HG03159 (cell line): ENCODE measurements around the gene MRPL2.

Source experiments
- ATAC-seq: cut with Tn5 transposase; IDR thresholded peaks from one replicate; pipeline ENCODE4 v1.9.1; 2021; ENCODE audit warnings: mild to moderate bottlenecking, moderate library complexity; ENCODE audit not compliant: unreplicated experiment

MRPL2 gene

DNA sequence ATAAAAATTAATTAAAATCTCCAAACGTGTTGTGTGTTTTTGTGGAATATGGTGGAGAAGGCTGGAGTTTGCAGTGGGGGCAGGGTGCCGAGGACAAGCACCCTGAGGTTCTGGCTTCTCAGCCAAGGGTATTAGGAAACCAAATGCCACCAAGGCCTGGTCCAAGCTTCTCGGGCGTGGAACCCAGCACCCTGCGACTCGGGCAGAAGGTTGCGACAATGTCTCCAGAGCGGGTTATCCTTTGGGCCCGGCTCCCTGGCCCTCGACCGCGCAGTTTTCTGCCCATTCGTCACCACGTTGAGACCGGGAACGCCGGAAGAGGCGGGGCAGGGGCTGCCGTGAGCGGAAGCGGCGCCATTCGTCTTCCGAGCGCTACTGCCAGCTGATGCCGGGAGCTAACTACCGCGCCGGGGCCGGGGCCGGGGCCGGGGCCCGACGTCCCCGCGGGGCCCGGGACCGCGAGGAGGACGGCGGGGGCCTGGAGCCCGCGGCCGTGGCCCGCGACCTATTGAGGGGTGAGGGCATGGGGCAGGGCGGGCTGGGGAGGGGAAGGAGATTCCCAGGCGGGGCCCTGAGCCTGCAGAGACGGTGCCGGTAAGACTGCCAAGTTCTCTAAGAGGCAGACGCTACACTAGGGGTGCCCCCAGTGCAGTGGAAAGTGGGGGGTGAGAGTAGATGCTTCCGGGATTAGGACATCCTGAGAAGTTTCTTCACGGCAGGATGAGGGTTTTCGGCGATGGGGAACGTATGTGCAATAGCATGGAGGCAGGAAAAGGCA lies 37.8 kb downstream of the MRPL2 start, which contains the start of gene RRP36:
Gene RRP36, plus strand, starts transcription at position 354 of the 778 bp plus-strand sequence. Its CDS starts 32 bp downstream, at position 386.
- peak; percentile 65 for ATAC-seq

- no peak for ATAC-seq
Measured at GRCh38 chr6:43020847-43021246, 38.4 kb downstream of the MRPL2 start.

- no peak for ATAC-seq
Measured at GRCh38 chr6:43020052-43020705, 39.1 kb downstream of the MRPL2 start.

- no peak for ATAC-seq
Measured at GRCh38 chr6:43019152-43019551, 40.1 kb downstream of the MRPL2 start.

DNA sequence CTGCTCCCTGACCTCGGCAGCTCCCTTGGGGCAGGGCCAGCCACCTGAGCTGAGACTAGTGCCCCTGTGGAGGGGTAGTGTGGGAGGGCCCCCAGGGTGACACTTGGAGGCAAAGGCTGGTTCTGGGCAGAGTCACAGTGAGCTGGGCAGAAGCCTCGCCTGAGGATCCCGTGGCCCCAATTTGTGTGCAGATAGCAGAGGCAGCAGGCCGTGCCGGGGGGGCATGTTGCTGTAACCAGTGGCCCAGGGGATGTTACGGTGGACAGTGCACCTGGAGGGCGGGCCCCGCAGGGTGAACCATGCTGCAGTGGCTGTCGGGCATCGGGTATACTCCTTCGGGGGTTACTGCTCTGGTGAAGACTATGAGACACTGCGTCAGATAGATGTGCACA lies 42.3 kb downstream of the MRPL2 start:
- no peak for ATAC-seq

DNA sequence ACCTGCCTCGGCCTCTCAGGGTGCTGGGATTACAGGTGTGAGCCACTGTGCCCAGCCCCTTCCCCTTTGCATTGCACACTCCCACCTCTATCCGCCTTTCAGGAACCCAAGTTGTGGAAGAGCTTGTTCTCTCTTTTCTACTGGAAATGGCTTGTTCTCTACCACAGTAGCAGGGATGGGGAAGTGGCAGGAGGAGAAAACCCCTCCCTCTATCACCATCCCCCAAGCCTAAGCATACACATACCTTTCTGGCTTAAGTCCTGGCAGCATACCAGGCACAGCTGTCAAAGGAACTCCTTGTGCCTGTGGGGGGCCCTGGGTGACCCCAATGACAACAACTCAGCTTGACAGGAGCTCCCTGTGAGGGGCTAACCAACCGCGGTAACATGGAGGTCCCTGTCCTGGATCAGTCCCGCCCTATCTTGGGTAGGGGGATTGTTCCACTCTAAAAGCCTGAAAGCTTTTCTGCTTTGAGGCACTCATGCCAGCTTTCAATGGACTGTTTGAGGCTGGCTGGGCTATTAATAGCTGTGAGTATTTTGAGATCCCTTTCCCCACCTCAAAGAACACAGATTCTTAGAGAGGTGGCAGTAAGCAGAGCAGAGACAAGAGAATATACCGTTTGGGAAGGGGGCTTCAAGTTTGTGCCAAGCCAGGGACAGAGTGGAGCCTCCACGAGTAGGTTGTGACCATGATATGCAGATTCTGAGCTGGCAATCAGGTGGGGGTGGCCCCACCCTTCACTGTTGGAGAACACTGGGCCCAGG lies 42.9 kb downstream of the MRPL2 start:
- ATAC-seq: no peak

DNA sequence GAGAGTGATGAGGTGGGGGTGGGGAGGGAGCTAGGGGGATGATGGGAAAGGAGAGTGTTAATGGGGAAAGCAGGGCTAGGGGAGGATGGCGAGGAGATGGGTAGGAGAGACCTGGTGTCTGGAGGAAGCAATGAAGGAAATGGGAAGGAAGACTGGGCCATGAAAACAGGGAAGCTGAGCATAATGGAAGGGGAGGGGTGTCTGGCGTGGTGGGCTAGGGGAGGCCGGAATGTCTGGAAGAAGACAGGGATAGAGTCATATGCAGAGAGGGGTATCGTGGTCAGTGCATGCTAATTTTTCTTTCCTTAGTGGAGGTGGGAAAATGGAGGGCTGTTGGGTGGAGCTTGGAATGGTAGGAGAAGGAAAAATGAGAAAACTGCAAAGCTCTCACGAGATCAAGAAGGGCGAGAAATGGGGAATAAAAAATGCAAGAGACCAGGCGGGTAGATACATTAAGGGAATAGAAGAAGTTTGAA lies 44.8 kb downstream of the MRPL2 start:
- no peak for ATAC-seq

DNA sequence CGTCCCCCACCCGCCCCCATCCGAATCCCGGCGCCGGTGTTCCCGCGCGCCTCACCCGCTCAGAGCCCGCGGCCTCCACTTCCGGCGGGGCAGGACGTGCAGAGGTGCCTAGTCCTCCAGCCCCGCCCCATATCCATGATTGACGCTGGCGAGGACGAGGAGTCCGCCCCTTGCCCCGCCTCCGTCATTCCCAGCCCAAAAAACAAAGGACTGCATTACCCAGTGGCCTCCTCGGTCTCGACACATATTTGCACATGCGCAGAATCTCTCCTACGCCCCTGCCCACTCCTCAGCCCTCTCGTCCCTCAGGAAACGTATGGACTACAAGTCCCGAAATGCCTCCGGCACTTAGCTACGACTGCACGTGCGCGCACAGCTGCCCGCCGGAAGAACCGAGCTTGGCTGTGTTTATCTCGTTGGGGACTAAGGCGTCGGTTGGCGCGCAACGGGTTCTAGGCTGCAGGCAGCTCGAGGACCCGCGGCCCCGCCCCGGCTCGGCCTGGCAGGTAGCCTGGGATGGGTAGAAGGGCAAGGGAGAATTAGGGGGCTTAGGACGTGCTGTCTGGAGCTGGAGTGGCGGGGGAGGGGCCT lies 45.3 kb downstream of the MRPL2 start, which contains the start of the genes KLHDC3 and MEA1:
Gene KLHDC3, plus strand, starts transcription at position 407 of the 591 bp plus-strand sequence. CDS start 2,944 bp downstream, outside the sequence.
Gene MEA1, minus strand, starts transcription at position 104 of the 591 bp plus-strand sequence. CDS start 133 bp downstream, outside the sequence.
- peak; percentile 91 for ATAC-seq

GRCh38 chr6:43013097-43013842 lies 46.0 kb downstream of the MRPL2 start:
- ATAC-seq: peak; percentile 1

DNA sequence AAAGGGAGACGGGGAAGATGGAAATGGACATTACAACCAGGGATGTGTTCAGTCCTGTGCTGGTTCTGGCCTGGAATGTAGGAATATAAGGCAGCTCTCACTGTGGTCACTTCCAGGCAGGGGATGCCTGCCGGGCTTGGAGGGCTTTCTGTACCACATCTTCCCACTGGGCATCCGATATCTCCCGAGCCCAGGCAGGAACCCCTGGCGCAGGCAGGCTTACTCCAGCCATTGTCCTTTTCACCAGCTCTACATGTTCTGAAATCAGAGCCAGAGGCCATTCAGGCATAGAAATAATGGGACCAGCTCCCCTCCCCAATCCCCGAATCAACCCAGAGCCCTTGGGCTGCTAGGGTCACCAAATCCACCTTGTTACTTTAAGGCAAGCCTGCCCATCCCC lies 46.9 kb downstream of the MRPL2 start:
- no peak for ATAC-seq

GRCh38 chr6:43011207-43011606 lies 48.0 kb downstream of the MRPL2 start:
- no peak for ATAC-seq

DNA sequence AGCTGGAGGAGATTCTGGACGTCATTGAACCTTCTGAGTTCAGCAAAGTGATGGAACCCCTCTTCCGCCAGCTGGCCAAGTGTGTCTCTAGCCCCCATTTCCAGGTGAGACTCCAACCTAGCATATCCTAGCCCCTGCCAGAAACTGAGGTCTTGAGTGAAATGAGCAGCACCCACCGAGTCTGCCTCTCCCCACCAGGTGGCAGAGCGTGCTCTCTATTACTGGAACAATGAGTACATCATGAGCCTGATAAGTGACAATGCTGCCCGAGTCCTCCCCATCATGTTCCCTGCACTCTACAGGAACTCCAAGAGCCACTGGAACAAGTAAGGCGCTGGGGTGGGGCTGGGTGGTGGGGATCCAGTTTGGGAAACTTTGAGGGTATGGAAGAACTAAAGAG lies 50.1 kb downstream of the MRPL2 start:
- ATAC-seq: no peak

DNA sequence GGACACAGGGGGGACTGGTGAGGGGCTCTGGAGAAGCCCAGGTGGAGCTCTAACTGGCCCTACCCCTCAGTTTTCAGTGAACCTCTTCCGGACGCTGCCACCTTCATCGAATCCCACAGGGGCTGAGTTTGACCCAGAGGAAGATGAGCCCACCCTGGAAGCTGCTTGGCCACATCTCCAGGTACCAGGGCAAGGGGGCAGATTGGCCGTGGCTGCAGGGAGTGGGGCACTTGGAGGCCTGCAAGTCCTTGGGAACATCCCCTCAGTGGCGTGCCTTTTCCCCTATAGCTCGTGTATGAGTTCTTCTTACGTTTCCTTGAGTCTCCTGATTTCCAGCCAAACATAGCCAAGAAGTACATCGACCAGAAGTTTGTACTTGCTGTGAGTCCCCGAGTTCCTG lies 52.1 kb downstream of the MRPL2 start:
- no peak for ATAC-seq

- no peak for ATAC-seq
Measured at GRCh38 chr6:43006251-43006650, 53.0 kb downstream of the MRPL2 start.

GRCh38 chr6:43005844-43006243 lies 53.4 kb downstream of the MRPL2 start:
- no peak for ATAC-seq
